CD4-positive, alpha-beta T cell treated with Interleukin-2 at 100 ng/mL for 4 hours (primary cell): ENCODE data around the gene PCSK9.
"Not testable (repeated sequence)": the region's sequence is repeated elsewhere in the genome, so short reads cannot be mapped to it uniquely, and the experiment has no call there.

Source experiments
- DNase-seq: peaks from one replicate; pipeline ENCODE4 v3.0.0-alpha.2; 2020; ENCODE audit warnings: low spot score

The PCSK9 gene

GRCh38 chr1:55010194-55010886 lies 29.0 kb upstream of the PCSK9 start:
- DNase-seq: no peak

- DNase-seq: no peak
These were observed 28.5 kb upstream of the PCSK9 start for GRCh38 chr1:55010887-55011217.

- DNase-seq: no peak
These were observed 26.7 kb upstream of the PCSK9 start for GRCh38 chr1:55012661-55013060.

- DNase-seq: no peak
These were observed 24.2 kb upstream of the PCSK9 start for GRCh38 chr1:55015123-55015522.

GRCh38 chr1:55015731-55016620 lies 23.4 kb upstream of the PCSK9 start:
- no peak for DNase-seq

GRCh38 chr1:55018395-55018794 lies 21.0 kb upstream of the PCSK9 start:
- no peak for DNase-seq

GRCh38 chr1:55021942-55022546 lies 17.3 kb upstream of the PCSK9 start:
- peak; percentile 54 for DNase-seq

GRCh38 chr1:55024163-55024562 lies 15.2 kb upstream of the PCSK9 start:
- DNase-seq: not testable (repeated sequence)

GRCh38 chr1:55026682-55027081 lies 12.7 kb upstream of the PCSK9 start:
- DNase-seq: not testable (repeated sequence)

- DNase-seq: not testable (repeated sequence)
These were observed 8.2 kb upstream of the PCSK9 start for GRCh38 chr1:55031098-55031497.

- no peak for DNase-seq
These were observed 6.1 kb upstream of the PCSK9 start for GRCh38 chr1:55033265-55033614.

- DNase-seq: no peak
These were observed 4.7 kb upstream of the PCSK9 start for GRCh38 chr1:55034476-55035133.

- no peak for DNase-seq
These were observed 3.4 kb upstream of the PCSK9 start for GRCh38 chr1:55035904-55036303.

- DNase-seq: no peak
These were observed 1.4 kb upstream of the PCSK9 start for GRCh38 chr1:55037733-55038551.

GRCh38 chr1:55038552-55038838 lies 853 bp upstream of the PCSK9 start:
- no peak for DNase-seq

GRCh38 chr1:55038974-55039341 lies 390 bp upstream of the PCSK9 start:
- no peak for DNase-seq

GRCh38 chr1:55040083-55040932 lies 960 bp downstream of the PCSK9 start:
- no peak for DNase-seq

- DNase-seq: no peak
These were observed 1.7 kb downstream of the PCSK9 start for GRCh38 chr1:55040933-55041494.

GRCh38 chr1:55041613-55042012 lies 2.3 kb downstream of the PCSK9 start:
- no peak for DNase-seq

GRCh38 chr1:55043011-55043410 lies 3.7 kb downstream of the PCSK9 start:
- DNase-seq: no peak

GRCh38 chr1:55043726-55044125 lies 4.4 kb downstream of the PCSK9 start:
- no peak for DNase-seq
